DOHH2 (cell line): Measurements from ENCODE around the gene ZNRF3.

Source experiments
- H3F3A ChIP-seq: fragments of 200-600 bp; sonication (generic), shearing (Covaris generic); 2 replicates; pipeline ENCODE4 v1.6.0; 2016; ENCODE audit warnings: antibody characterized with exemption, mild to moderate bottlenecking; ENCODE audit not compliant: control insufficient read depth, insufficient read depth
- H3K27ac ChIP-seq: fragments of 200-600 bp; sonication (generic); 2 replicates; pipeline ENCODE4 v1.5.1; 2014; ENCODE audit warnings: low read depth, mild to moderate bottlenecking, low read length, moderate library complexity
- H3K27me3 ChIP-seq: fragments of 200-600 bp; sonication (generic); 2 replicates; pipeline ENCODE4 v1.6.1; 2014; ENCODE audit warnings: mild to moderate bottlenecking, low read length, mixed read lengths; ENCODE audit not compliant: control insufficient read depth
- H3K36me3 ChIP-seq: fragments of 200-600 bp; sonication (generic); 2 replicates; pipeline ENCODE4 v1.6.1; 2014; ENCODE audit warnings: mild to moderate bottlenecking, low read length, moderate library complexity, mixed read lengths; ENCODE audit not compliant: control insufficient read depth
- H3K4me1 ChIP-seq: fragments of 200-600 bp; sonication (generic); 2 replicates; pipeline ENCODE4 v1.6.1; 2014; ENCODE audit warnings: mild to moderate bottlenecking, low read length, mixed read lengths; ENCODE audit not compliant: control insufficient read depth
- H3K4me2 ChIP-seq: fragments of 200-600 bp; sonication (generic); 2 replicates; pipeline ENCODE4 v1.6.0; 2014; ENCODE audit warnings: mild to moderate bottlenecking, low read length, moderate library complexity
- H3K4me3 ChIP-seq: fragments of 200-600 bp; sonication (generic); 2 replicates; pipeline ENCODE4 v1.5.1; 2014; ENCODE audit warnings: mild to moderate bottlenecking, low read length, mixed read lengths
- H3K79me2 ChIP-seq: fragments of 200-600 bp; sonication (generic); 2 replicates; pipeline ENCODE4 v1.6.1; 2014; ENCODE audit warnings: mild to moderate bottlenecking, low read length, mixed read lengths; ENCODE audit not compliant: control insufficient read depth
- H3K9me2 ChIP-seq: fragments of 200-600 bp; sonication (generic); replicated peaks from 2 replicates; pipeline ENCODE4 v1.6.1; 2014; ENCODE audit warnings: mild to moderate bottlenecking, low read length, mixed read lengths; ENCODE audit not compliant: control insufficient read depth
- H3K9me3 ChIP-seq: fragments of 200-600 bp; sonication (generic); 2 replicates; pipeline ENCODE4 v1.6.1; 2014; ENCODE audit warnings: antibody characterized with exemption, low read length, mixed read lengths; ENCODE audit not compliant: control insufficient read depth, insufficient read depth
- H4K20me1 ChIP-seq: fragments of 200-600 bp; sonication (generic); 2 replicates; pipeline ENCODE4 v1.6.0; 2014; ENCODE audit warnings: low read depth, mild to moderate bottlenecking, antibody characterized with exemption, low read length, moderate library complexity; ENCODE audit not compliant: control insufficient read depth, insufficient read depth
- EZH2phosphoT487 ChIP-seq: fragments of 200-600 bp; sonication (generic); IDR thresholded peaks from 2 replicates; pipeline ENCODE4 v1.6.1; 2017; ENCODE audit warnings: borderline replicate concordance, mild to moderate bottlenecking, antibody characterized with exemption, low read length, moderate library complexity, mixed read lengths
- TF ChIP-seq, protein P1 (sequence below): fragments of 200-600 bp; sonication (generic); IDR thresholded peaks from one replicate; pipeline ENCODE4 v1.5.1; 2014; ENCODE audit warnings: antibody characterized with exemption, mild to moderate bottlenecking, low read depth, low read length; ENCODE audit not compliant: poor library complexity, severe bottlenecking

The ZNRF3 gene

DNA sequence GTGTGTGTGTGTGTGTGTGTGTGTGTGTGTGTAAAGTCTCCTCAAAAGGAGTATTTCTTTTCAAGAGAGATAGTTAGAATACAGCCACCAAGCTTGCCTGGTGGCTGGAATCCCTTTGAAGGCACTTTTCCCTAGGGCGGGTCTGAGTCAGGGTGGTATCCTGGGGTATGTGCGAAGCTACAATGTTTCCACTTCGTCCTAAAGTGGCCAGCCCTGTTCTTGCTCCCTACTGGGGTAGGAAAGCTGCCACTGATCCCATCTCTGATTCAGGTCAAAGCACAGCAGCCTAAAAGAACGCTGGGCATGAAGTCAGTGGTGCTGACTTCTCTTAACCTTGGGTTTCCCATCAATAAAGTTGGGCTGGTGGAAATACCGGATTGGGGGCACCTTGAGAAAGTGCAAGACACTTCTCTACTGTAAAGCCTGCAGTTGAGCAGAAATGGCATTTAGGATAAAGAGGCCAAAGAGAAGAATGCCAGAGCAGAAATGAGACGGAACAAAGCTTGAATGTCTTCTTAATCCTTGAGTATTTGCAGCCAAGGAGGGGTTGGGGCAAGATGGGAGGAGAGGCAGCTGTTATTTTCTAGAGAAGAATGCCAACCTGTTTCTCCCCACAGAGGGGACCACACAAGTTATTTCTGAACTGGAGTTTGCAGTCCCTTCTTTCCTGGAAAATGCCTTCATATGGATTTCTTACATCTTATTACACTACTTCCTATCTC, 35.3 kb downstream of the ZNRF3 start:
- Histone ChIP-seq H3K27me3 (peaks cover 32% of the 10 kb centered on the region), H3K9me2 (no peaks in the 10 kb centered on the region), H3K4me2 (no peak overlapping the region), H3K36me3 (no peaks in the 10 kb centered on the region), H3K79me2 (no peaks in the 10 kb centered on the region), H3K4me1 (no peaks in the 10 kb centered on the region), H3F3A (no peaks in the 10 kb centered on the region), H3K9me3 (no peaks in the 10 kb centered on the region), H3K4me3 (no peak overlapping the region), H3K27ac (no peak overlapping the region), H4K20me1 (no peaks in the 10 kb centered on the region)
- TF ChIP-seq, protein P1, sequence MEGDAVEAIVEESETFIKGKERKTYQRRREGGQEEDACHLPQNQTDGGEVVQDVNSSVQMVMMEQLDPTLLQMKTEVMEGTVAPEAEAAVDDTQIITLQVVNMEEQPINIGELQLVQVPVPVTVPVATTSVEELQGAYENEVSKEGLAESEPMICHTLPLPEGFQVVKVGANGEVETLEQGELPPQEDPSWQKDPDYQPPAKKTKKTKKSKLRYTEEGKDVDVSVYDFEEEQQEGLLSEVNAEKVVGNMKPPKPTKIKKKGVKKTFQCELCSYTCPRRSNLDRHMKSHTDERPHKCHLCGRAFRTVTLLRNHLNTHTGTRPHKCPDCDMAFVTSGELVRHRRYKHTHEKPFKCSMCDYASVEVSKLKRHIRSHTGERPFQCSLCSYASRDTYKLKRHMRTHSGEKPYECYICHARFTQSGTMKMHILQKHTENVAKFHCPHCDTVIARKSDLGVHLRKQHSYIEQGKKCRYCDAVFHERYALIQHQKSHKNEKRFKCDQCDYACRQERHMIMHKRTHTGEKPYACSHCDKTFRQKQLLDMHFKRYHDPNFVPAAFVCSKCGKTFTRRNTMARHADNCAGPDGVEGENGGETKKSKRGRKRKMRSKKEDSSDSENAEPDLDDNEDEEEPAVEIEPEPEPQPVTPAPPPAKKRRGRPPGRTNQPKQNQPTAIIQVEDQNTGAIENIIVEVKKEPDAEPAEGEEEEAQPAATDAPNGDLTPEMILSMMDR = no peak
- TF ChIP-seq EZH2phosphoT487 = no peak

DNA sequence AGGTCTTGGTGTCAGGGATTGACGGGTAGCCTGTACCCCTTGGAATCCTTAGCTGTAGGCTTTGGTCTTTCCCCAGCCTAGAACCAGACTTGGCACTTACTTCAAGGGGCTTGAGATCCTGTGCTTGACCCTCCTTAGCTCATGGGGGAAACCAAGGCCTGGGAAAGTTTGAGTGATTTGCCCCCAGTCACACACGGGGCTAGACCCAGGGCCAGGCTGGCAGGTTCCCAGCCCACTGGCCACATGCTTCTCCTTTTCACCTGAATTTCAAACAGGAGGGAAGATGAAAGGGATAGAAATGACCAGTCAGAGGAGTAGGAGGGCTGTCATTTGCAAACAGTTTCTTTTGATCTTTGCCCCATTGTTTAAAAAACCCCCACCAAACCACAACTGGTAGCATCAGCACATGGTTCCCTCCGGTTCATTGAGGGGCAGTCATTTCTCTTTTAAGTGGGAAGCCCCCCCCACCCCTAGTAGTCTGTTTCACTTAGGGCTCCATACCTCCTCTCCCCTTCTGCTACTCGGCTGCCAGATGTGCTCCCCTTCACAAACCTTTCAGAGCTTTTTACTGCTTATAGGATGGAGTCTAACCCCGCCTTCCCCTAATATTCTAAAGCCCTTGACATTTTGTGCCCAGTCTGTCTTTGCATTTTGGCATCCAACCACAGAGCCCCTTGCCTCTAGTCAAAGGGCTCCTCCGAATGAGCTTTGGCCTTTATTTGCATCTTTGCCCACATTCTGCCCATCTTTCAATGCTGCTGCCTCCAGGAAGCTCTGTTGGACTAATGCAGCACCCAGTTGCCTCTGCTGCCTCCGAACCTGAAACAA, 37.6 kb downstream of the ZNRF3 start:
- TF ChIP-seq EZH2phosphoT487 = no peak
- TF ChIP-seq, protein P1 = no peak
- Histone ChIP-seq H3K4me3 (no peak overlapping the region), H3K27ac (no peak overlapping the region), H3K79me2 (no peaks in the 10 kb centered on the region), H4K20me1 (no peaks in the 10 kb centered on the region), H3K4me1 (no peaks in the 10 kb centered on the region), H3K9me3 (no peaks in the 10 kb centered on the region), H3F3A (no peaks in the 10 kb centered on the region), H3K9me2 (no peaks in the 10 kb centered on the region), H3K36me3 (no peaks in the 10 kb centered on the region), H3K27me3 (peaks cover 32% of the 10 kb centered on the region), H3K4me2 (no peak overlapping the region)

DNA sequence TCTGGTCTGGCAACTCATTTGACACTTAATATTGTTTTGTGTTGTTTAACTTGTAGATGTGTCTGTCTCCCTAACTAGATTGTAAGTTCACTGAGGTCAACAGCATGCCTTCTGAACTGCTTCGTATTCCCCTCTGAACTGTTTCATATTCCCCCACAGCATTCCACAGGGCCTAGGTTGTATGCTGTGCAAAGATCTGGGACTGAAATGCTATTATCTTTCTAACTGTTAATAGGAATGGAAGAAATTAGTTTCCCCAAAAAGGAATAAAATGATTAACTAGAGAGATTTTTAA, 38.2 kb downstream of the ZNRF3 start:
- no peaks in the 10 kb centered on the region for H4K20me1 ChIP-seq
- H3K4me2 ChIP-seq = no peak overlapping the region
- peaks cover 32% of the 10 kb centered on the region for H3K27me3 ChIP-seq
- TF ChIP-seq, protein P1 = no peak
- TF ChIP-seq EZH2phosphoT487 = no peak
- no peak overlapping the region for H3K4me3 ChIP-seq
- H3K9me3 ChIP-seq = no peaks in the 10 kb centered on the region
- no peaks in the 10 kb centered on the region for H3F3A ChIP-seq
- H3K36me3 ChIP-seq = no peaks in the 10 kb centered on the region
- no peaks in the 10 kb centered on the region for H3K79me2 ChIP-seq
- no peaks in the 10 kb centered on the region for H3K9me2 ChIP-seq
- no peaks in the 10 kb centered on the region for H3K4me1 ChIP-seq
- H3K27ac ChIP-seq = no peak overlapping the region
